Activated naive CD4-positive, alpha-beta T cell treated with anti-CD3 and anti-CD28 coated beads for 36 hours (primary cell): ENCODE results near the gene SLC1A6. TPM values are rescaled to one million over a fixed set of nuclear protein-coding genes. Genes with fewer than 3 reads are reported as not detected.

Experiments used
- total RNA-seq, 2 experiments: library from RNA; stranded (reverse); gene quantifications; one replicate each; pipeline ENCODE4 v1.2.3, GENCODE V29; 2021

Gene SLC1A6
- total RNA-seq, 2 experiments from 2014 or later: not detected

Other genes with a start within 250 kb of the SLC1A6 start
- under 1 TPM; 0.40 to 0.45 TPM for gene ADGRE2, start 201.3 kb downstream of the SLC1A6 start, total RNA-seq
- gene OR7A5, start 144.7 kb downstream of the SLC1A6 start, total RNA-seq: not detected
- not detected for gene OR7C1, start 144.7 kb downstream of the SLC1A6 start, total RNA-seq
- not detected for gene OR7A10, start 130.9 kb downstream of the SLC1A6 start, total RNA-seq
- not detected for gene OR7A17, start 93.7 kb downstream of the SLC1A6 start, total RNA-seq
- not detected for gene OR7C2, start 38.4 kb downstream of the SLC1A6 start, total RNA-seq
- not detected for gene CASP14, start 69.6 kb upstream of the SLC1A6 start, total RNA-seq
- not detected for gene OR1I1, start 102.3 kb upstream of the SLC1A6 start, total RNA-seq
- 1 to 10 TPM in 1 of 2 experiments, under 1 TPM in 1; 0.67 to 1.1 TPM for gene SYDE1, start 127.5 kb upstream of the SLC1A6 start, total RNA-seq
- gene NOTCH3, start 221.1 kb upstream of the SLC1A6 start, total RNA-seq: not detected